Epithelial cell of proximal tubule (primary cell): ENCODE data around the gene ICAM1. TPM values are rescaled to one million over a fixed set of nuclear protein-coding genes. Genes with fewer than 3 reads are reported as not detected.

Experiments
- DNase-seq: peaks from one replicate; pipeline ENCODE4 v3.0.0-alpha.2; 2011; ENCODE audit warnings: low read depth
- H3K4me3 ChIP-seq: 2 replicates; pipeline ENCODE4 v1.5.1; 2011; ENCODE audit warnings: low read depth, mild to moderate bottlenecking, low read length
- total RNA-seq: library from RNA; depleted of rRNA; stranded (reverse); fragments of >200 nt; gene quantifications from 2 replicates; pipeline ENCODE4 v1.2.3, GENCODE V29; 2015
- TF ChIP-seq, protein P1 (sequence below): conservative IDR thresholded peaks from 2 replicates; pipeline ENCODE4 v1.5.1; 2012; ENCODE audit warnings: low read depth, mild to moderate bottlenecking, low read length

ICAM1 gene
- total RNA-seq, 1 donor from 2014 or later: 36.3 TPM

DNA sequence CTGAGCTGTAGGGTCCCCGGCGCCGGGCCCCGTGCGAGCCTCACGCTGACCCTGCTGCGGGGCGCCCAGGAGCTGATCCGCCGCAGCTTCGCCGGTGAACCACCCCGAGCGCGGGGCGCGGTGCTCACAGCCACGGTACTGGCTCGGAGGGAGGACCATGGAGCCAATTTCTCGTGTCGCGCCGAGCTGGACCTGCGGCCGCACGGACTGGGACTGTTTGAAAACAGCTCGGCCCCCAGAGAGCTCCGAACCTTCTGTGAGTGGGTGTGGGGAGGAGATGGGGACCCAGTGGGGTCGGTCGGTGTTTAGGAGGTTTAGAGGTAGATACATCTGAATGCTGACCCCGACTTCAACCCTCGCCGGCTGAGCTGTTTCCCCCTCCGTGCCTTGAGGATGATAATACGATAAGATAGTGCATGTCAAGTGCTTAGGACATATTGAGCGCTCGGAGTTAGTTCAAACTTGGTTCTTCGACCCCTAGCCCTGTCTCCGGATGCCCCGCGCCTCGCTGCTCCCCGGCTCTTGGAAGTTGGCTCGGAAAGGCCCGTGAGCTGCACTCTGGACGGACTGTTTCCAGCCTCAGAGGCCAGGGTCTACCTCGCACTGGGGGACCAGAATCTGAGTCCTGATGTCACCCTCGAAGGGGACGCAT, 20.8 kb downstream of the ICAM1 start:
- H3K4me3 ChIP-seq: peak overlapping the region; percentile 43
- no peak for DNase-seq
- TF ChIP-seq, protein P1, sequence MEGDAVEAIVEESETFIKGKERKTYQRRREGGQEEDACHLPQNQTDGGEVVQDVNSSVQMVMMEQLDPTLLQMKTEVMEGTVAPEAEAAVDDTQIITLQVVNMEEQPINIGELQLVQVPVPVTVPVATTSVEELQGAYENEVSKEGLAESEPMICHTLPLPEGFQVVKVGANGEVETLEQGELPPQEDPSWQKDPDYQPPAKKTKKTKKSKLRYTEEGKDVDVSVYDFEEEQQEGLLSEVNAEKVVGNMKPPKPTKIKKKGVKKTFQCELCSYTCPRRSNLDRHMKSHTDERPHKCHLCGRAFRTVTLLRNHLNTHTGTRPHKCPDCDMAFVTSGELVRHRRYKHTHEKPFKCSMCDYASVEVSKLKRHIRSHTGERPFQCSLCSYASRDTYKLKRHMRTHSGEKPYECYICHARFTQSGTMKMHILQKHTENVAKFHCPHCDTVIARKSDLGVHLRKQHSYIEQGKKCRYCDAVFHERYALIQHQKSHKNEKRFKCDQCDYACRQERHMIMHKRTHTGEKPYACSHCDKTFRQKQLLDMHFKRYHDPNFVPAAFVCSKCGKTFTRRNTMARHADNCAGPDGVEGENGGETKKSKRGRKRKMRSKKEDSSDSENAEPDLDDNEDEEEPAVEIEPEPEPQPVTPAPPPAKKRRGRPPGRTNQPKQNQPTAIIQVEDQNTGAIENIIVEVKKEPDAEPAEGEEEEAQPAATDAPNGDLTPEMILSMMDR: no peak

DNA sequence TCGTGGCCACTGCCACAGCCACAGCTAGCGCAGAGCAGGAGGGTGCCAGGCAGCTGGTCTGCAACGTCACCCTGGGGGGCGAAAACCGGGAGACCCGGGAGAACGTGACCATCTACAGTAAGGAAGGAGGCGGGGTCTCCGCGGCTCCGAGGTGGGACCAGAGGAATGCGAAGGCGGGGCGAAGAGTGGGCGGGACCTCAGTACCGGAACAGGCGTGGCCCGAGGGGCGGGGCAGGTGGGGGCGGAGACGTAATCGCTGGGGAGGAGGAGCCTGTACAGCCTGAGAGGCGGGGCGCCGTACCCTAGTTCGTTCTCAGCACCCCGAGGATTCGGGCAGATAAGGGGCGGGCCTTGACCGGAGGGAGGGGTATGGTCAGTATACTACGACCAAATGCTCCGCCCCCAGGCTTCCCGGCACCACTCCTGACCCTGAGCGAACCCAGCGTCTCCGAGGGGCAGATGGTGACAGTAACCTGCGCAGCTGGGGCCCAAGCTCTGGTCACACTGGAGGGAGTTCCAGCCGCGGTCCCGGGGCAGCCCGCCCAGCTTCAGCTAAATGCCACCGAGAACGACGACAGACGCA, 21.4 kb downstream of the ICAM1 start:
- peak overlapping the region; percentile 43 for H3K4me3 ChIP-seq
- TF ChIP-seq, protein P1: no peak
- DNase-seq: no peak

DNA sequence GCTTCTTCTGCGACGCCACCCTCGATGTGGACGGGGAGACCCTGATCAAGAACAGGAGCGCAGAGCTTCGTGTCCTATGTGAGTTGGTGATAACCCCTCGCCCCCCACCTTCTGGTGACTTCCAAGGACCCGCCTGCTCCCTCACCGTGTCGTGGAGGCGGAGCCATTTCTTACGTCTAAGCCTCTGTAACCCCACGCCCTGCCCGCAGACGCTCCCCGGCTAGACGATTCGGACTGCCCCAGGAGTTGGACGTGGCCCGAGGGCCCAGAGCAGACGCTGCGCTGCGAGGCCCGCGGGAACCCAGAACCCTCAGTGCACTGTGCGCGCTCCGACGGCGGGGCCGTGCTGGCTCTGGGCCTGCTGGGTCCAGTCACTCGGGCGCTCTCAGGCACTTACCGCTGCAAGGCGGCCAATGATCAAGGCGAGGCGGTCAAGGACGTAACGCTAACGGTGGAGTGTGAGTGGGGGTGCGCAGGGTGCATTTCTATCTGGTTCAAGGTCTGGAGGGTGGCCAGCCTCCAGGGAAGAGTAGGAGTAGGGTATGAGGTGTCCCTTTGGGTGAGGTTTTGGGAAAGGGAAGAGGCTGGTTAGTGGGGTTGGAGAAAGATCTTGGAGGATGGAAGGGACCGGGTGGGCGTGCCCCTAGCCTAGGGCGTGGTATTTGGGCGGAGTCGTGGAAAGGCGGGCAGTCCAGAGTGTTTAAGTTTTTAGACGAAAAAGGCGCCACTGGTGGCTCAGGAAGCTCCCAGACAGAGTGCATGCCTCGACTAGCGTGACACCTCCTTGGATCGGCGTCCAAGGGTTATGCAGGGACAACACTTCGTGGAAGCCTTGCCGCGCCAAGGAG, 22.1 kb downstream of the ICAM1 start:
- DNase-seq: no peak

DNA sequence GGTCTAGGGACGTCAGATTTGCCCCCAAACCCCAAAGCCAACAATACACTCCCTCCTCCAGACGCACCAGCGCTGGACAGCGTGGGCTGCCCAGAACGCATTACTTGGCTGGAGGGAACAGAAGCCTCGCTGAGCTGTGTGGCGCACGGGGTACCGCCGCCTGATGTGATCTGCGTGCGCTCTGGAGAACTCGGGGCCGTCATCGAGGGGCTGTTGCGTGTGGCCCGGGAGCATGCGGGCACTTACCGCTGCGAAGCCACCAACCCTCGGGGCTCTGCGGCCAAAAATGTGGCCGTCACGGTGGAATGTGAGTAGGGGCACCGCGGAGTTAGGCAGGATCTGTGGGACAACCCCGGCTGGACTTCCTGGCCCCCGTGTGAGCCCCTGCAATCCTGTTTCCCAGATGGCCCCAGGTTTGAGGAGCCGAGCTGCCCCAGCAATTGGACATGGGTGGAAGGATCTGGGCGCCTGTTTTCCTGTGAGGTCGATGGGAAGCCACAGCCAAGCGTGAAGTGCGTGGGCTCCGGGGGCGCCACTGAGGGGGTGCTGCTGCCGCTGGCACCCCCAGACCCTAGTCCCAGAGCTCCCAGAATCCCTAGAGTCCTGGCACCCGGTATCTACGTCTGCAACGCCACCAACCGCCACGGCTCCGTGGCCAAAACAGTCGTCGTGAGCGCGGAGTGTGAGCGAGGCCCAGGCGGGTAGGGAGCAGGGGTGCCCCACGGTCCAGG, 22.9 kb downstream of the ICAM1 start:
- H3K4me3 ChIP-seq: no peak overlapping the region
- no peak for DNase-seq
- TF ChIP-seq, protein P1: no peak

More for the DNA sequence above, 22.1 kb downstream of the ICAM1 start:
- TF ChIP-seq, protein P1: no peak
- H3K4me3 ChIP-seq: peak overlapping the region; percentile 43

DNA sequence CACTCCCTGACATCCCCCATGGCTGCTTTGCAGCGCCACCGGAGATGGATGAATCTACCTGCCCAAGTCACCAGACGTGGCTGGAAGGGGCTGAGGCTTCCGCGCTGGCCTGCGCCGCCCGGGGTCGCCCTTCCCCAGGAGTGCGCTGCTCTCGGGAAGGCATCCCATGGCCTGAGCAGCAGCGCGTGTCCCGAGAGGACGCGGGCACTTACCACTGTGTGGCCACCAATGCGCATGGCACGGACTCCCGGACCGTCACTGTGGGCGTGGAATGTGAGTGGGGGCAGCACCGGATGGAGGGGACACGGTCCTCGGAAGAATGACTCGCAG, 23.4 kb downstream of the ICAM1 start:
- TF ChIP-seq, protein P1: peak; percentile 14
- H3K4me3 ChIP-seq: no peak overlapping the region
- DNase-seq: no peak

DNA sequence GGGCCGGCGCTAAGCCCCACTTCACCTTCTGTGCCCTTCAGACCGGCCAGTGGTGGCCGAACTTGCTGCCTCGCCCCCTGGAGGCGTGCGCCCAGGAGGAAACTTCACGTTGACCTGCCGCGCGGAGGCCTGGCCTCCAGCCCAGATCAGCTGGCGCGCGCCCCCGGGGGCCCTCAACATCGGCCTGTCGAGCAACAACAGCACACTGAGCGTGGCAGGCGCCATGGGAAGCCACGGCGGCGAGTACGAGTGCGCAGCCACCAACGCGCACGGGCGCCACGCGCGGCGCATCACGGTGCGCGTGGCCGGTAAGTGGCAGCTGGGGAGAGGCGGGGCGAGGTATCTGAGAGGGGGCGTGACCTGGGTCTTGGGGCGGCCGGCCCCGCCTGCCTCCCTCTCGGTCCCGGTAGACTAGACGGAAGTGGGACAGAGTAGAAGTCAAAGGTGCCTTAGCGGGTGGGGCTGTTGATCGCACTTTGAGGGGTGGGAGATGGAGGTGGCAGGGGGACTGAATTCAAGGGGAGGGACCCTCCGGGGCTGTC, 24.5 kb downstream of the ICAM1 start:
- no peak for DNase-seq
- peak overlapping the region; percentile 24 for H3K4me3 ChIP-seq
- TF ChIP-seq, protein P1: peak; percentile 29
